HAP-1 (cell line): Measurements from ENCODE around the gene SNTG2.
"Not testable (repeated sequence)": the region's sequence is repeated elsewhere in the genome, so short reads cannot be mapped to it uniquely, and the experiment has no call there.

Source experiments
- DNase-seq, 2 experiments: peaks; one replicate each; pipeline ENCODE4 v3.0.0-alpha.2; 2016 to 2020; ENCODE audit warnings: low spot score in 2 of 2
- H3K27me3 ChIP-seq: fragments of 250-450 bp; sonication (Bioruptor Pico); 2 replicates; pipeline ENCODE4 v1.5.1; 2020; ENCODE audit warnings: low read depth, mild to moderate bottlenecking, moderate library complexity
- H3K36me3 ChIP-seq: fragments of 250-450 bp; sonication (Bioruptor Pico); replicated peaks from 2 replicates; pipeline ENCODE4 v1.5.1; 2020; ENCODE audit warnings: mild to moderate bottlenecking
- H3K4me1 ChIP-seq: fragments of 250-450 bp; sonication (Bioruptor Pico); 2 replicates; pipeline ENCODE4 v1.5.1; 2020; ENCODE audit warnings: mild to moderate bottlenecking
- H3K4me3 ChIP-seq: fragments of 250-450 bp; sonication (Bioruptor Pico); 2 replicates; pipeline ENCODE4 v1.5.1; 2020; ENCODE audit warnings: mild to moderate bottlenecking, moderate library complexity
- H3K9me3 ChIP-seq: fragments of 250-450 bp; sonication (Bioruptor Pico); 2 replicates; pipeline ENCODE4 v1.5.1; 2020; ENCODE audit warnings: mild to moderate bottlenecking, moderate library complexity
- in situ Hi-C: fragments of 300-500 bp; cut with MboI; formaldehyde crosslinking; loops from 3 replicates; pipeline ENCODE4 v1.14.3; 2020; ENCODE audit warnings: low sequenced_read_pairs, inconsistent platforms, mixed read lengths

Gene SNTG2

DNA sequence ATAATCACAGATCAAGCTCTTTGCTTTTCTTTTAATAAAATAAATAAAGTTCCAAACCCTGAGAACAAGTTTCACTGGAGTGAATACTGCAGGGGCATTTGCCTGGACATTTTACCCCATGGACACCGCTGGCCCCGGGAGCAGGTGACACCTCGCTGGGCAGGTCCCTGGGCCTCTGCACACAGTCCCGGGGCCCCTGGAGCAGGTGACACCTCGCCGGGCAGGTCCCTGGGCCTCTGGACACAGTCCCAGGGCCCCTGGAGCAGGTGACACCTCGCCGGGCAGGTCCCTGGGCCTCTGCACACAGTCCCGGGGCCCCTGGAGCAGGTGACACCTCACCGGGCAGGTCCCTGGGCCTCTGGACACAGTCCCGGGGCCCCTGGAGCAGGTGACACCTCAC, 464.3 kb downstream of the SNTG2 start:
- H3K4me3 ChIP-seq, H3K27me3 ChIP-seq, H3K4me1 ChIP-seq, H3K9me3 ChIP-seq, H3K36me3 ChIP-seq, in situ Hi-C loops, DNase-seq: not testable (repeated sequence)

DNA sequence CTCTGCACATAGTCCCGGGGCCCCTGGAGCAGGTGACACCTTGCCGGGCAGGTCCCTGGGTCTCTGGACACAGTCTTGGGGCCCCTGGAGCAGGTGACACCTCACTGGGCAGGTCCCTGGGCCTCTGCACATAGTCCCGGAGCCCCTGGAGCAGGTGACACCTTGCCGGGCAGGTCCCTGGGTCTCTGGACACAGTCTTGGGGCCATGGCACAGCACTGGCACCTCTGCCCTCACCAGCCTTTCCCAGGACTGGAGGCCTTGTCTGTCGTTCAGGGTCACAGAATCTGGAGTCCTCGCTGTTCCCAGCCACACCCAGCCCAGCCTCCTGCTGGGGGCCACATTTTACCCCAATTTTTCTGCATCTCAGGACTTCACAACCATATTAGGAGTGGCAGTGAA, 464.9 kb downstream of the SNTG2 start:
- Histone ChIP-seq H3K4me1 (no peaks in the 10 kb centered on the region), H3K9me3 (no peaks in the 10 kb centered on the region), H3K27me3 (no peaks in the 10 kb centered on the region), H3K36me3 (no peaks in the 10 kb centered on the region), H3K4me3 (no peak overlapping the region)
- in situ Hi-C loops: no loop called here
- no peak for DNase-seq
